G401.6 (cell line): ENCODE measurements around the gene COL4A1.

Source experiments
- FAIRE-seq: peaks from 2 replicates; lab custom pipeline; 2012; peaks lifted over from hg19 to GRCh38; lab: Jason Lieb, UNC

The COL4A1 gene

DNA sequence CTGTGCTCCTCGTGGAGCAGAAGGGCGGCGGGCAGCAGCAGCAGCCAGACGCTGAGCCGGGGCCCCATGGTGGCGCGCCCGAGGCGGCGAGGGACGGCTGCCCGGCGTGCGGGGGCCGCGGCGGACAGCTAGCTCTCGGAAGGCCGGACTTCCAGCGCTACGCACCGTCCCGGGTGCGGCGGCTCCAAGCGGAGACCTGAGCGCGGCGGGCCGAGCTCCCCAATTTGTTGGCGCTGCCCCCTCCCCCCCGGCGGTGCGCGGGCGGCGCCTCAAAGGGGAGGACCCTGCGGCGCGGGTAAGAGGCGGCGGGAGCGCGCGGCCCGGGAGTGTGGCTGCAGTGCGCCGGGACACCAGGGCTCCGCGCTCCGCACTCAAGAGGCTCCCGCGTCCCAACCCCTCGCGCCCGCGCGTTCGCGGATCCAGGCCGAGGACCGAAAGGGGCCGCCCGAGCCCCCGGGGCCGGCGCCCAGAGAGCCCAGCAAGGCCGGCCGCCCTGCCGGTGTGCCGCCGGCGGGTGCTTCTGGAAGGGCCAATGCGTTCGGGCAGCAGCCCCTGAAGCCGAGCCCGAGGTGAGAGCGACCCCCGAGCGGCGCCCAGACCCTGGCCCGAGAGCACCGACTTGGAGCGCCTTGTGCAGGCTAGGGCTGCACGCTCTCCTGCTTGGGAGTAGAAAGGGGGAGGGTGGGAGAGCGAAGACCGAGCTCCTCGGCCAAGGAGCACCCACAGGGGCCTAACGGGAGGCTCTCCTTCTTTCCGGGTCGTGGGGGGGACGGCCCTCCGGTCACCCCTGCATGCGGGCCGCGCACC lies at the start of gene COL4A1, which contains the start of gene COL4A2:
Gene COL4A1, minus strand, starts transcription at position 198 of the 807 bp plus-strand sequence. Its CDS starts 130 bp downstream, at position 68.
Gene COL4A2, plus strand, starts transcription at position 325 of the 807 bp plus-strand sequence. CDS start 620 bp downstream, outside the sequence.
- no peak for FAIRE-seq

DNA sequence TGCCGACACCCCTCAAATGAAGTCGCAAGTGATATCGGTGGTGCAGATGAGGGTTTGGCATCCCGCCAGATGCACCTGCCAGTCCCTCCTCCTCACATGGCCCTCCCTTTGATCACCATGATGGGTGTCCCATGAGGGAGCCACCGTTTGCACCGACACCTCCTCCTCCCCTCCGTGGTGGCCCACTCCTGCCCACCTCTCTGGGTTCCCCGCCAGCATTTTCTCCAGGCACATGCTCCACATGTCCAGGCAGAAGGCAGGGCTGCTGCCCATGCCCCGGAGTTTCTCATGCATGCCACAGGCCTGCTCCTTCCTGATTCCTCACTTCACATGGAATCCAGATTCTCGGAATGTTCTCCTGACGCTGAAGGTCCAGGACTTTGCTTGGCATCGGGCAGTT lies 49.4 kb upstream of the COL4A1 start:
- FAIRE-seq: no peak

DNA sequence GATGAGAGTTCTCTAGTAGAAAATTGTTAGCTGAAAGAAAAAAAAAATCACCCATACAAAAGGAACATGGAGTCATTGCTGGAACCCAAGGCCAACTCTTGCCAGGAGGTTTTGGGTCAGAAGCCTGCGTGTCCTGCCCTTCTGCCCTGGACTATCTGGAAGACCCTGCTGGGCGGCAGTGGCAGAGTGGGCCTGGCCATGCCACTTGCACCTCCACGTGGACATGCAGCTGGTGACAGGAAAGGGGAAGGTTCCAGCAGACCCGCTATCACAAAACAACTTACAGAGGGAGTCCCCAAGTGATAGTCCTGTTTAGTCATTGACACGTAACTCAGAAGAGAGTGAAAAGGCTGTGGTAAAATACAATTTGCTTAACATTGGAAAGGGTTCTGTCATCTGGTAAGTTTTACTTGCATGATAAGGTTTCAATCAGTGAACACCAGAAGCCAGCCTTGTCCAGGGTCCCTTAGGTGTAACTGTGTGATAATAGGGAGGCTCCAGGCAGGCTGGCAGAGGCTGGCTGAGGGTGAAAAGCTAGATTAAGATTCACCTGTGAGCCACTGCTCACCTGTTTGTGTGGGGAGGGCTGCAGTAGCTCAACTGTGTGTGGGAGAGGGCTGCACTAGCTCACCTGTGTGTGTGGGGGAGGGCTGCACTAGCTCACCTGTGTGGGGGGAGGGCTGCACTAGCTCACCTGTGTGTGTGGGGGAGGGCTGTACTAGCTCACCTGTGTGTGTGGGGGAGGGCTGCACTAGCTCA lies 47.9 kb upstream of the COL4A1 start:
- FAIRE-seq: no peak

DNA sequence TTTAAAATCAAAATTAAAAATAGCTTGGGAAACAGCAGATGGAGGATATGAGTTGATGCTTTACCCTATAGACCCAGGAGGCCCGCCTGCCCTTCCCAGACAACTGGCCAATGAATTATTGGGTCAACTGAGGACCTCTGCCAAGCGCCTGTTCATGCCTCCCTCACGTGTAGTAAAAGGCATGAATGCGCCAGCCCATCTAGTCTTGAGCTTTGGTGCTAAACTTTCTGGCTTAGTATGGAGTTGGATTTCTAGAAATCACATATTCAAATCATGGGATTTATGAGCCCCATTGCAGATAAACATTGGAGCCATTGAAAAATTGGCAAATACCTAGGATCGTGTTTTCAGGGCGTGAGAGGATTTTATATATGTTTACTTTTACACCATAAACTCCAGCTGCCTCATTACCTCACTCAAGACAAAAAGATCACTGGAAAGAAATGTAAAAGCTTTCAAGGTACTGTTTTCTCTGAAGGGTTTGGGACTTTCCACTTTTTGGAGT lies 47.2 kb upstream of the COL4A1 start:
- FAIRE-seq: no peak

DNA sequence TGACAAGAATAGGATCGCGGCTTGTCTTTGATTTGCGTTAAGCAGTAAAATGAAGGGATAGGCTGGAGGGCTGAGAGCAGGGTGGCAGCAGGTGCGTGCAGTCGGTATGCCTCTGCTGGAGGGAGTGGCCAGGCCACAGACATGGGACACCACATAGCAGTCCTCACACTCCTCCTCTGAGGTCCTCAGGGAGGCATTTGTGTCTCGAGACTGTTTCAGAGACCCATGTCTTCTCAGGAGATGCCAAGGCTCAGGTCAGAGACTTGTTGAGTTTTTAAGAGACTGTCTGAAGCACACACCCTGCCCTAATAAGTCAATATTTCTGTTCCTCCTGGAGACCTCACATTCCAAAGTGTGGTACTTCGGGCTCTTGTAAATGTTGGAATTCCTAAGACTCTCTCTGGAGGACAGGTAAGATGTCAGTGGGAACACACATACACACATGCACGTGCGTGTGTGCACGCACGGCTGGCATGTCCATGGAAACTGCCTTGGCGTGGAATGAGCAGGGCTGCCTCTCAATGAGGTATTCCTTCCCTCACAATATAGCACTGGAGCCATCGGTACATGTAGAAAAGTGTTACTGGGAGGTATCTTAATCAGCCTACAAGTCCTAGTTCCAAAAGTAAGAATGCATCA lies 46.5 kb upstream of the COL4A1 start:
- no peak for FAIRE-seq

DNA sequence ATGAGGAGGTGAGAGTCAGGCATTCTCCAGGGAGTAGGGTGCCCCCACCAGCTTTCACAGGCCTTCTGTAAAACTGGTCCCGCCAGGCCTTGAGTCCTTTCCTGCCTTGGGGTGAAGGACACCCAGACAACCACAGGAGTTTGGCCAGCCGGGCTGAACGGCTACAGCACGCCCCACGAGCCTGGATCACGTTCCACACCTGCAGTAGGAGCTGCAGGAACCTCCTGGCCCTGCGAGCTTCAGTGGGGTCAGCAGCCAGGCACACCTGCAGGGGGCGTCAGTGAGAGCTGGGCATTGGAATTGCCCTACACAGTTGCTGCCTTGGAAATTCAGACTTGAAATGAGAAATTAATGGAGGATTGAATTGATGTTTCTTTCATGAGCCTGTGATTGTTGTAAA lies 45.8 kb upstream of the COL4A1 start:
- no peak for FAIRE-seq

DNA sequence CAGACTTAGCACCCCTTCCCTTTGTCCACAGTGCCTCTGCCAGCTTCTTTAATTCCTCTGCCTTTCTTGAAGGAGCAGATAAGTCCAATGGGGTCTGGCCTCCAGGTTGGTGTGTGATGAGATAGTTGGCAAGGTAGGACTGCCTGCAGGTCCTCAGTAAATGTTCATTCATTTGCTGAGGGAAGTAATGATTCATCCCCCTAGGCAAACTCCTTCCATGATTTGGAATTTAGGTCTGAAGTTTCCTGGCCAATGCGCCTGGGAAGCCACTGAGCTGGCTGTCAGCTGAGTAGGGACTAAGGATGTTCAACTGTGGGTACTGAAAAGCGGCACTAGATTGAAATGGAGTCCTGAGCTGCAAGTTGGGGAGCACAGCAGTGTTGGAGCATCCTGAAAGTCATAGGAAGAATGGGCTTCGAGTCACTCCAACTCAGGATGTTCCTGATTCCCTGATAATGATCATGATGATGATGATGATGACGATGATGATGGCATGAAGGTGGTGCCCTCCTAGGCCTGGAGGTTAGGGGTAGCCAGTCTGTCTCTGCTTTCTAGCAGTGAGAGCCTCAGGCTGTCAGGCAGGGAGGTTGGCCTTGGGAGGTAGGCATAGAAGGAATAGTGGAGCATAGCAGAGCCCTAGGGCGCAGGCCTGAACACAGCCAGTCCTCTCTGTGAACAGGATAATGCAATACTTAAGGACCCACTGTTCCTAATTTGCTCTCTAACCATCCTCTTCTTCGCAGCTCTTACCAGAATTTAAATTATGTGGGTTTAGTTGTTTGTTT lies 44.9 kb upstream of the COL4A1 start:
- no peak for FAIRE-seq

DNA sequence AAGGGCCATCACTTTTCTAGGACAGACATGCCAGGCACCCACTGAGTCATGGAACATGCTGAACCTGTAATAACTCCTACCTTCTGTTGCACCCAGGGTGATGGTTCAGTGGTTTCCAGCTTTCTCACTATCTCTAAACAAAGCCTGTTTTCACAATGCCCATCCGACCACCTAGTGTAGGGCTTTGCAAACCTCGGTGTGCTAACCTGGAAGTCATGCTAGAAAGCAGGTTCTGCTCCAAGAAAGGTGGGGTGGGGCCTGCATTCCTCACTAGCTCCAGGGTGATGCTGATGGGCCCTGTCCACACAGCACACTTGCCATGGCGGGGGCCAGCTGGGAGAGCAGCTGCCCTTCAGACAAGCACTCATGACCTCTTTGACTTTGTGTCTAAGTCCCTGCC lies 43.6 kb upstream of the COL4A1 start:
- FAIRE-seq: no peak

DNA sequence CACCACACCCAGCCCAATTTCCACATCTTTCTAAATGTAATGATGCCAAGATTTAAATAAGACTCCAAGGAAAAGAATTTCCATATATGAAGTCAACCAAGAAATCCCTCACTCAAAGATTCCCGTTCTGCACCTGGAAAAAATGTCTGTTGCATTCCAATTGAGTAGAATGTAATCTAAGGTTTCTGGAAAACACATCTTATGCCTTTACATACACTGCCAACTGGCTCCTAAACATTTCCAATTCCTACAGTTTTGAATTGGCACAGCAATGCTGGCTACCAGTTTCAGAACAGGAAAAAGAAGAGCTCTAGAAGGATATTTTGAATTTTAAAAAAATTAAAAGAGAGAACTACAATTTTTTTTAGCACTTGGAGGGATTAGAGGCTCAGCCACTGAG lies 43.1 kb upstream of the COL4A1 start:
- no peak for FAIRE-seq

DNA sequence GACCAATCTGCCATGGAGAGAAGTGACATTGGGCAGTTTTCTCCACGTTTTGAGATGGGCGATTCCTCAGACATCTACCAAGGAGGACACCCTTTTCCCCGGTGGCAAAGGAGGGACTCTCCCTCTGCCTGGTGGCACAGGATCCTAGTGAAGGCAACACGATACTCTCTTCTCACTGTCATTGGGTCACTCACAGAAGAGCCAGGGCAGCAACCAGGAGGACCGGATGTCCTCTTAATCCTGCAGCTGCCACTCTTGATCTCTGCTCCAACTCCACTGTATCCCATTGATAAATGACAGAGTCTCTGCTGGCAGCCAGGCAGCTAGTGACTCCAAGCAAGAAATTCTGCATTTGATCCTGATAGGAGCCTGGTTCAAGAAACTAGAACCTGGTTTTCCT lies 42.3 kb upstream of the COL4A1 start:
- no peak for FAIRE-seq

DNA sequence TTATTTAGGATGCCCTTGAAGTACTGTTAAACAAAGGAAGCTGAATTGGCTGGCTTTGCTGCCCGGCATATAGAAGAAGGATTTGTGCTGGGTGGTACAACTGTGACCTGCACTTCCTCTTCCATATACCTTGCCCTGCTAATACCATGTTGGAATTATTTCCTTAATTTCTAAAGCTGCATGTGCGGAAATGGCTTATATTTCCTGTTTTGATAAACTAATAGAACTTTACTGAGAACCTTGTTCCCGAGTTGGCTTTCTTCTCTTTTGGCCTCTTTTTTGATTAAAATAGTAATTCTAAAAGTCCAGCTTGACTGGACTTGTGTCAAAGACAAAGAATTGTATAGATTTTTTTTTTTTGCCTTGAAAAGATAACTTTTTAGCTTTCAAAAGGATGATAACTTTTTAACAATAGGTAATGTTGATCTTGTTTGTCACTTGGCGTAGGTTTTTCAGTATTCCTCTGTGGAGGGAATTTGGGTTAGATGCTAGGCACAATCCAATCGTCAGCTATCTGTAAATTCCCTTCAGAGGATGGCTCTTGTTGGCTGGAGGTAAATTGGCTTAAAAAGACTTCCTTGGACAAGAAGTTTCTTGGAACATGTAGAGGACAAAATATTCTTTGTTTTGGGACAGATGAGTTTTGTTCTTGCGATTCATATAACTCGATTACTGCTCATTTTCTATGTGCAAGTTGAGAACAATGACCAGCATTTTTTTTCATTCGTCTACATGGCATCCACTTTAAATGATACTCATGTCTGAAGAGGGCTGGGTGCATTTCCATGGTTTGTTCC lies 41.5 kb upstream of the COL4A1 start:
- FAIRE-seq: no peak

DNA sequence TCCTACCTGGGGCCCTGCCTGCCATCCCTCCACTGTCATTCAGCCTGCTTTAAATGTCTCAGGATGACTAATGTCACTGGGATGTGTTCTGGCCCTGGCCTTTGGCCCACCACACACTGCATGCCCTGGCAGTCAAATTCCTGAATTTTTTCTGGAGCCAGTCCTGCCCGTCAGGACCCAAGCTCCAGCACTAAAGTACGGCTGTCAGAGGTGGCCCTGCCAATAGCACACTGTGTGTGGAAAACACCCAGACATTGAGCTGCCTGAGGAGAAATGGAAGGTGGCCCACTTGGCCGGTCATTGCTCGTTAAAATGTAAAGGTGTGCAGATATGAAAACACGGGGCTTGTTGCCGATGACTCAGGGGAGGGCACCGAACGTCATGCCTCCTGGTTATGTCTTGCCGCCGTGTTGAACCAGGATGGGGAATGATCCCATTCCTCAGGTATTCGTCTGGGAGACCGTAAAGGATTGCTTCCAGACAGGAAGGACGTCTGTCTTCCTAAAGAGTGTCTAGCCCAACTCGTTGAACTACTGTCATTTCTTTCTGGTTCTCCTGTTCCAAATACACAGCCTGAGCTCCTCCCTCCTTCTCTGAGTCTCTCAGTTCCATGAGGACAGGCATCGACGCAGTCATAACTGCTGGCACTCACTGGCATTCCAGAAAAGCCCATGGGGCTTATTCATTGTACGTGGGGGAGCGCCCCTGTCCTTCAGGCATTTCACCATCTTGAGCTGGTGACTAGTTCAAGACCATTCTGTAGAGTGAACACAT lies 40.8 kb upstream of the COL4A1 start:
- no peak for FAIRE-seq

DNA sequence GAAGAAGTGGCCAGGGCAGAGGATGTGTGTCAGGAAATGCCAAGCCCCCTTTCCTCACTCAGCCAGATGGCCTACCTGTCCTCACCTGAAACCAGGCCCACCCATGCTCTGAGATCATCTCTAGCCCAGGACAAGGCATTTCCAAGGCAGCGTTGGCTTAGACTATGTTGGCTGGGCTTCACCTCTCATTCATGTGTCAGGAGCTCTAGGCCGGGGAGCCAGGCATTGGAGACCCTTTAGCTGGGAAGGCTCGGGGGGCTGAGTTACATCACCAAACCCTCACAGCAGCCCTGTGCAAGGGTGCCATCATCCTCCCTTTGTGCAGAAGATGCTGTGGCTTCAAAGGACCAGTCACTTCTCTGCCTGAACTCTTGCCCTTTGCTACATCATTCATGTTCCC lies 40.1 kb upstream of the COL4A1 start:
- FAIRE-seq: no peak

DNA sequence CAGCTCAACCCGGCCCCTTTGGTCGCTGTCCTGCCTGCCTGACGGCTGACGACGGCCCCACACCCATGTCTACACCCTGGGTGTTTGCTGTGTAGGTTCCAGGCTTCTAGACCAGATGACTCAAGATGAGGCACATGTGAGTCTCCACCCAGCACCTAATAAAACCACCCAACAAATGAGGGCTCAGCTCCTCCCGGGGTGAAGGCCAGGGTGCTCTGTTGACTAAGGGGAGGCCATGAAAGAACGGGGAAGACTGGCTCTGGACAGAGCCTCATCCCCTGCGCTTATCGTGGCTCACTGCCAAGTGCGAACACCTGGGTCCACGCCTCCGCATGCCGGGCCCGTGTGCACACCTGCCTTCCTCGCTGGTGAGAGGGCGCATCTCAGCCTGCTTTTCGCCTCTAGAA lies 39.7 kb upstream of the COL4A1 start:
- FAIRE-seq: no peak

DNA sequence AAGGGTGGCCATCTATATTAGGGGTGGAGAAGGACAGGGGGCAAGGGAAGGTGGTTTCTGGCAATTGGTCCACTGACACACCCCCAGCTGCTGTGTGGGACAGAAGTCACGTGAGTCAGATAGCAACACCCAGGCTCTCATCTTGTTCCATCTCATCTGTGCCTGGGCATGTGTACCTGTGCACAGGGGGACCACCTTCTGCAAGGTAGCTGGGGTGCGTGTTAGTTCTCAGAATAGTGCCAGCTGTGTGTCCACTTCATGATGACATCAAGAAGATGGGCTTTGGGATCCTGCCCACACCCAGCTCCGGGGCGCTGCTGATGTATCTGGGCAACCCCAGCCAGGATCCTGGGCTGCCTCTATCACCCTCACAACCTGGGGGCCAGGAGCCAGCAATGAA lies 38.7 kb upstream of the COL4A1 start:
- FAIRE-seq: no peak

DNA sequence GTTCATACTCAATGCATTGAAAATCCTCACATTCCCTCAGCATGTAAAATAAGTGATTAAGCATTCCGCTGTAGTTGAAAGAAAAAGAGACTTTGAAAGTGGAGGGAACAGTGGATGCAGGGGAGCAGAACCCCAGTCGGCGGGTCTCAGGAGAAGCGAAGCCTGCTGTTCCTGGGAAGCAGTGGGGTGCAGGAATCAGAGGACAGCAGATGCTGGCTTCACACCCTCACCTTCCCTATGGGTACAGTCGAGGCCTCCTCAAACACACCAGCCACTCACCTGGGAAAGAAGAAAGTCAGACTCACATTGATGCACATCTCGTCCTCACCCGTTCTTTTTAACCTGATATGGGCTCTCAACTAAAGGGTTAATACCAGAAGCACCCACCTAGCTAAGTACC lies 38.3 kb upstream of the COL4A1 start:
- no peak for FAIRE-seq

DNA sequence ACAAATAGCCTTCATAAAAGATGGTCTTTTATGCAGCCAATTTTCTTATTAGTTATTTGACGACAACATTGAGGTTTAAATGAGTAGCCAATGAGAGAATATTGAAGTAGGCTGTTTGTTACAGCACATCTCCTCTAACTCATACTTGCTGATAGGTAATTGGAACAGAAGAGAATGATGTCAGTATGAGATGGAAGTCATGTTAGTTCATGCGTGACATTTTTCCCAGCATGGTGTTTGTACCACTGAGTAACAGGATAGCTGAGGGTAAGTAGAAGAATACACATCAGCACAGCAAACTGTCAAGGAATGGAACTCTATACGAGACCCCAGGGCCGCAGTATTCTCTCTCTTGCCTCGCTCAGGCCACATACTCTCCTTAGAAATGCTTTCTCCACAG lies 37.4 kb upstream of the COL4A1 start:
- no peak for FAIRE-seq

DNA sequence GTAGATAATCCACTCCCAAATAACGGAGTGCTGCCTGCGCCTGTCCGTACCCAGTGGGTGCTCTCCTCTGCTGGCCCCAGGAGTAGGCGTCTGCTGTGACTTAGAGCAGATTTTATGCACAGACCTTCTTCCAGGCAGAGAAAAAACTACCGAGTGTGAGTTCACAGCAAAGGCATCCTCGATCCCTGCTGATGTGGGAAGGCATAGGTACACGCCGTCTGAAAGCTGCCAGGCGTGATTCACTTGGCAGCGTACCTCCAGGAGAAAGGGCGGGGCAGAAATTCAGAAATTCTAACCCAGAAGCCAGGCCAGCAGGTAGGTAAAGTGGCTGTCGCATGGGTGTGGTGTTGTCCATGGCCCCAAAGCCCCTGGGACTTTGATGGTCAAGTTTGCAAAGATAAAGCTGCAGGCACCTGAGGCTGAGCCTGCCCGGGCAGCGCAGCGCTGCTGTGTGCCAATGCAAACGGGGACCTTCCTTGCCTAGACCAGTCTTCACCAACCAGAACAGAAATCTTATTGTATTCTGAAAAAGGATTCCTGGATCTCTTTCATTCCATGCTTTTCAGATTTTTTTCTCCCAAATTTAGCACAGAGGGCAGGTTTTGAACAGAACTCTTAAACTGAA lies 36.4 kb upstream of the COL4A1 start:
- FAIRE-seq: no peak

DNA sequence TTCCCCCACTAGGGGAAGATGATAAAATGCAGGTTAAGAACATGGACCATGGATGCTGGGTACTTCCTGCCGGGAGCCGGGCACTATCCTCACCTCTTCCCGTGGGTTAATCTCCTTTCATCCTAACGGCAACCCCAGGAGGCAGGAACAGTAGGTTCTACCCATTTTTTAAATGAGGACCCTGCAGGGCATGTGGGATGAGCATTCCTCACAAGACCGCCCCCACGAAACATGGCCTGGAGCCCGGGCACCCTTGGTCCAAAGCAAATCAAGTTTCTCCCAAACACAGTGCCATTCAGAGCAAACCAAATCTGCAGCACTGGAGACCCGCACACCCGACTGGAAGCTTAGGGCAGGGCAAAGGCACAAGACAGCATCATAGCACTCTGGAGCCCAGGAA lies 35.5 kb upstream of the COL4A1 start:
- no peak for FAIRE-seq
